IPS-NIHi7 (cell line): Measurements from ENCODE around the gene CRACR2A.

Experiments
- DNase-seq: peaks from one replicate; pipeline ENCODE4 v3.0.0; 2012; ENCODE audit warnings: mixed read lengths; ENCODE audit errors: extremely low spot score

The CRACR2A gene

GRCh38 chr12:3752741-3753486, at the start of gene CRACR2A:
Gene CRACR2A, minus strand, starts transcription at chr12:3753109. Its CDS starts 56,110 bp downstream, at chr12:3696999.
- peak; percentile 95 for DNase-seq

DNA sequence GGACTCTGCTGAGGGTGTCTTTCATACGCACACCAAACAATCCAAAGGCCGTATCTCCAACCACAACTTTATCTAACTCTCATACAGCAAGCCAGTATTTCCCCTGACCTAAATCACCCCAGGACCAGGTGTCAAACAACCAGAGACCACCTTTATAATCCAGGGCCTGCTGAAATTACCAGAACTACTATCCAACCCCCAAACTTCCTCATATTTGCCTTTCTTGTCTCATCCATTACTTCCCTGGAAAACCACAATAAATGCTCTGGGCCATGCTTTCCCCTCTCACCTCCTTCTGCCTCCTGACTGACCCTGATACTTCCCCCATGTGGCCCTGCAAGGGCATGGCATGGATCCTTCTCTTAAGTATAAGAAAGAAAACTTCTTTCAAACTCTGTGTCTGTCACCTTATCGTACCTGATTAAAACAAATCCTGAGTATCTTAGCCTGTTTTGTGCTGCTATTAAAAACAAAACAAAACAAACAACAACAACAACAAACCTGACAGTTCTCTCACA, 44.7 kb upstream of the CRACR2A start:
- no peak for DNase-seq

DNA sequence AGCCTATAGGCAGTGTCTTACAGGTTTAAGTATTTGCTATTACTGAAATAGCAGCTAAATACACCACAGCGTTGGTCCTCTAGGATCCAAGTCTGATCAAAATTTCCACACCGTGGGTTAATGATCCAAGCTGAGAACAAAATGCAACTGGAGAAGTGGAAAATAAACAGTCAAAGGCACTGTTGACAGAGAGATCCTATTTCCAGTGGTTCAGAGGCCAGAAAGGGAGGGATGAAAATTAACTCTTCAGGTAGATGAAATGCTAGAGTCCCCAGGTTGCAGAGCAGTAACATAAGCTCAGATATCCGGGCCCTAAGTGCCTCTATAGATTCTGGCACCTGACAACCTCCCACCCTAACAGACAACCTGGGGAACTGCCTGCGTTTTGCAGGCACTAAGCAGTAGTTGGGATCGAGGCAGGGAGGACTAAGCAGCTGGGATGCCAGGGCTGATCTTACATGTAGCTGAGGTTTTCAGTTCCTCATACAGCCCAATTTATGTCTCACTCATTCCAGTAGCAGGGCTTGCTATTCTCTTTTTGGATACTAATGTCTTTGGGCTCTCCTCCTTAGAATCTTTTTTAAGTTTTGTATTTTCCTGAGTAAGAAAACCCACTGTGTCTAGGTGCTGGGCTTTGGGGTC, 42.7 kb upstream of the CRACR2A start:
- no peak for DNase-seq

GRCh38 chr12:3795066-3795465, 42.2 kb upstream of the CRACR2A start:
- DNase-seq, result no peak

GRCh38 chr12:3792623-3793288, 39.8 kb upstream of the CRACR2A start:
- DNase-seq, result no peak

DNA sequence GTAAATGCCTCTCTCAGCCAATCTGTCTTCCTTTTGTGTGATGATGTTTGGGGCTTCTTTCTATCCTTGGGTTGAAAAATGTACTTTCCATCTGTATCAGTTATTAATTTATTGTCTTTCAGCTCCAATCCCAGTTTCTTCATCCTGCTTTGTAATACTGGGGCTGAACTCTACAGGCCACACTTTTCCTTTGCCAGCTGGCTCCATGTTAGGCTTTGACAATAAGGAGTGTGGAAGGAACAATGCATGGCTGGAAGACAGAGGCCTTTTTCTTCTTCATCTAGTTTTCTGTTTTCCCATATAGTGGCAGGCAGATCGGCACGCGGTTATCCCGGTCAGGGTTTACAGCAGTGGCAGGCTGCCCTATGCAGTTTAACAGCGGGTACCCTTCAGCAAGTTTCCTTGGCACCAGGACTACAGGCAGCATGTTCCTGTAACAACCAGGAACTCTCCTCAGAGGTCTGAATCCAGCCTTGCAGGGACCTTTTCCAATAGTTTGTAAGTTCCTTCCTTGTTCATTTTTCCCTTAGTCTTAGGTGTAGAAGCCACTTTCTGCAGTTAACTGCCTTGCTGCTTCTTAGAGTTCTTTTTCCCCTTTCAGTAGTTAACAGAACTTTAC, 38.5 kb upstream of the CRACR2A start:
- DNase-seq, result no peak

DNA sequence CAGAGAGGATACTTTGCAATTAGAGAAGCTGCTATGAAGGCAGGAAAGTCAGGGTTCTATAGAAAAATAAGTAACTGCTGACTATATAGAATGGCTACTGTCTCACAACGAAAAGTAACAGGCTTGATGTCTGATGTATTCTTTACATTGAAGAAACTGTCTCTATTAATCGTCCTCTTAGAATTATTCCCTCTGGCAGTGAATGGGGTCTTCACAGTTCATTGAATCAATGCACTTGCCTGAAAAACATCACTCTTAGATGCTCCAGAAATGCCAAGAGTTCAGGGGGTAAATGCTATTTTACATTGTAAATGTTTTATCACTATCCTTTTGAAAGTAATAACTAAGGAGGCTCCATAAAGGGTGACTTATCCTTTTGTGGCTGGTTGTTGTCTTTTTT, 37.7 kb upstream of the CRACR2A start:
- DNase-seq, result no peak

GRCh38 chr12:3789838-3790237, 36.9 kb upstream of the CRACR2A start:
- DNase-seq, result no peak

- peak; percentile 49 for DNase-seq
These were observed 24.4 kb upstream of the CRACR2A start for GRCh38 chr12:3777206-3777809.

- DNase-seq, result peak; percentile 24
These were observed 22.6 kb upstream of the CRACR2A start for GRCh38 chr12:3775385-3776035.

DNA sequence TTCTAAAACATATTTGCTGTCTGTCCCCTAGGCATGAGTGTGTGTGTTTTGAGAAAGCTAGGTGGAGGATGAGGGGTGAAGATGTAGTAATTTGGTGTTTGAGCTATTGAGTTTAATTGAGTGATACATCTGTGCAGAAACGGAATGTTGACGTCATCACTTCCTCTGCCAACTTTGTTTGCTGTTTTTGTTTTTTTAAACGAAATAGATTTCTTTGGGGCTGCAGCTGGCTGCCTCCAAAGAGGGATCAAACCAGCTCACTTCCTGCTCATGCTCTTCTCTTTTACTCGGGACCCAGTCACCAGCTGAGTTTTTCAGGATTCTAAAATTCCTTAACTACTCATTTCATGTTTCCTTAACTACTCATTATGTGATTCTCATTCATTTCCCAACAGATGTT, 19.5 kb upstream of the CRACR2A start:
- DNase-seq, result no peak

- no peak for DNase-seq
These were observed 18.9 kb upstream of the CRACR2A start for GRCh38 chr12:3771853-3772252.

- no peak for DNase-seq
These were observed 18.0 kb upstream of the CRACR2A start for GRCh38 chr12:3770891-3771290.

- DNase-seq, result no peak
These were observed 16.1 kb upstream of the CRACR2A start for GRCh38 chr12:3768911-3769447.

DNA sequence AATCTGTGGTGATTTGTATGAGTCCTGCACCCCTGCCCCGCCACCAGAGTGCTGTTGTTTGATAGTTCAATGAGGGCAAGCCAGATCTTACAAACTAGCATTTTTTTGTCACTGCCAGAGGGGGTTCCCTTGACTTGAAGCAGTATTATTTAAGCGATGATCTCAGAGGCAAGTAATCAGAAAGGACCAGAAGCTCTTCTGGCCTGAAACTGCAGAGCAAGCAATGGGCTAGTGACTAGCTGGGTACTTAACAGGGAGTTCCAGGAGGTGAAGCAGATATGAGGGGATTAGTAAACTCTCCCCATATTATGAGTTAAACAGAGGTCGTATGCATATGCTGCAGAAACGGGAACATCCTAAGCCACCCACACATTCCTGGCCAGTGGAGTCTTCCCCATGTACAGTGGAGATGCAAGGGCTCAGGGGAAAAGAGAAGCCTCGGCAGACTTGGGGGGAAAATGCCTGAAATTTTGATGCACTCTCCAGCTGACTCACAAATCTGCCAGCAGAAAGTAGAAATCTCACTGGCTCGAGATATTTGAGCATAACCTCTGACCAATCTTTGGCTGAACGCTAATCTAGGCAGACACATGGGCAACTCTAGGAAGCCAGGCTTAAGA, 8.3 kb upstream of the CRACR2A start:
- no peak for DNase-seq

- DNase-seq, result no peak
These were observed 7.0 kb upstream of the CRACR2A start for GRCh38 chr12:3759878-3760277.

DNA sequence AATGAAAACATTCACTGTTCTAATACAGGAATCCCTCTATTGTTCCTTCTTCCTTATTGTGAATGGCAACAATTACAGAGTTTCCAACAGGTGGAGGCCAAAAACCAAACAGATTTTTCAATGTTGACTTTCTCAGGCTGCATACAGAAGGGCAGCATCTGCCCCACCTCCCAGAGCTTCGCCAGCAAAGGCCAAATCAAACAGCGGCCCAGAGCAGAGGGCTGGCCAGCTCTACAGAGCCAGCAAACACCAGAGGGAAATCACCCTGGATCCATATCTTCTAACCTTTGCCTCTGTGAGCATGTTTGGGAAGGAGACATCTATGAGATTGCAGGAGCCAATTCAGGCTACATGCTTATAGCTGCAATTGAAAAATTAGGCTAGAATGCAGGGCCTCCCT, 4.4 kb upstream of the CRACR2A start:
- DNase-seq, result no peak

GRCh38 chr12:3755898-3756297, 3.0 kb upstream of the CRACR2A start:
- DNase-seq, result no peak

DNA sequence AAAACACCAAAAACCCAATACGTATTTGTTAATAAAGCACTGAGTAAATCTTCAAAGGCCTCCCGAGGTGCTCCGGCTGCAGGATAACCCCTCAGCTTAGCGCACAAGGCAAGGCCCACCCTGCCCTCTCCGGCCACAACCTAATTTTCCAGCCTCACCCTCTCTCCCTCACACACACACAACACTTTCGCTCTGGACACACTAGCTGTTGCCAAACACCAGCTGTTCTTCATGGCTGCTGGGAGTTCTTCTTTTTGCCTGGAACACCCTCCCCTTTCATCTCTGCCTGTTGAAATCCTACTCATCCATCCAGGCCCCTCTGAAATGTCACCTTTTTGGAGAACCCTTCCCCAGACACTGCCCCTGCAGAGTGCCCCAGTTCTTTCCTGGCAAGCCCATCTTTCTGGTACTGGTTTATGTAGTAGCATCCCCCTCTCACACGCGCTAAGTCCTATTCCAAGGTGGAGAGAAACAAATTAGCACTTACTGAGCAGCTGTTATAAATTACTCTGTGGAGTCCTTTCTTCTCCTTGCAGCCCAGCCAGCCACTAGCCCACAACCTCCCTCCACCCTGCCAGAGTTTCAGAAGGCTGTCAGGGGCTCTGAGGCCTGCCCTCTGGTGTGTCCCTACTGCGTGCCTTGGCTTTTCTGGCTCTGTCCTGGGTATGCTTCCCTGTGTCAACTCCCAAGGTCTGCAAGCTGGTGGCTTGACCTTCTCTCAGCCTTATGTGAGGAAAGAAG, 805 bp upstream of the CRACR2A start:
- no peak for DNase-seq
